Neural progenitor cell (in vitro differentiated cells): Measurements from ENCODE around the gene HIBADH. TPM values are rescaled to one million over a fixed set of nuclear protein-coding genes. Genes with fewer than 3 reads are reported as not detected.

Experiments
- DNase-seq: peaks from one replicate; pipeline ENCODE4 v3.0.0-alpha.2; 2016; ENCODE audit warnings: low spot score
- H2AFZ ChIP-seq: fragments of 200-600 bp; sonication (generic); replicated peaks from 2 replicates; pipeline ENCODE4 v1.6.1; 2016; ENCODE audit warnings: antibody characterized with exemption
- H3F3A ChIP-seq: fragments of 200-600 bp; sonication (generic); 2 replicates; pipeline ENCODE4 v1.6.1; 2016; ENCODE audit warnings: antibody characterized with exemption, low read depth
- H3K27ac ChIP-seq: fragments of 200-600 bp; sonication (generic); 2 replicates; pipeline ENCODE4 v1.5.1; 2016; ENCODE audit warnings: mild to moderate bottlenecking
- H3K27me3 ChIP-seq: fragments of 200-600 bp; sonication (generic); 2 replicates; pipeline ENCODE4 v1.6.1; 2016; ENCODE audit warnings: mild to moderate bottlenecking, moderate library complexity
- H3K36me3 ChIP-seq: fragments of 200-600 bp; sonication (generic); 2 replicates; pipeline ENCODE4 v1.5.1; 2016
- H3K4me1 ChIP-seq: fragments of 200-600 bp; sonication (generic); 2 replicates; pipeline ENCODE4 v1.6.1; 2016; ENCODE audit warnings: mixed run types
- H3K4me2 ChIP-seq: fragments of 200-600 bp; sonication (generic); 2 replicates; pipeline ENCODE4 v1.6.1; 2016
- H3K4me3 ChIP-seq: fragments of 200-600 bp; sonication (generic); 2 replicates; pipeline ENCODE4 v1.5.1; 2016
- H3K79me2 ChIP-seq: fragments of 200-600 bp; sonication (generic); 2 replicates; pipeline ENCODE4 v1.6.1; 2016; ENCODE audit warnings: low read depth
- H3K9ac ChIP-seq: fragments of 200-600 bp; sonication (generic); 2 replicates; pipeline ENCODE4 v1.6.1; 2016
- H3K9me3 ChIP-seq: fragments of 200-600 bp; sonication (generic); 2 replicates; pipeline ENCODE4 v1.5.1; 2016; ENCODE audit warnings: low read depth
- H4K20me1 ChIP-seq: fragments of 200-600 bp; sonication (generic); 2 replicates; pipeline ENCODE4 v1.6.1; 2016; ENCODE audit warnings: low read depth
- H3K27ac Mint-ChIP-seq: 3 replicates; pipeline ENCODE4 v1.8.0; 2021; ENCODE audit warnings: mixed read lengths
- H3K27me3 Mint-ChIP-seq: 2 replicates; pipeline ENCODE4 v1.8.0; 2022; ENCODE audit warnings: low read depth, mild to moderate bottlenecking, inconsistent platforms, moderate library complexity, mixed read lengths; ENCODE audit not compliant: insufficient read depth
- H3K36me3 Mint-ChIP-seq: 3 replicates; pipeline ENCODE4 v1.8.0; 2021; ENCODE audit warnings: mixed read lengths
- H3K4me1 Mint-ChIP-seq: 3 replicates; pipeline ENCODE4 v1.8.0; 2021; ENCODE audit warnings: mixed read lengths
- H3K4me3 Mint-ChIP-seq: 3 replicates; pipeline ENCODE4 v1.8.0; 2021; ENCODE audit warnings: mild to moderate bottlenecking, moderate library complexity, mixed read lengths
- H3K9me3 Mint-ChIP-seq: 3 replicates; pipeline ENCODE4 v1.8.0; 2020; ENCODE audit warnings: mixed read lengths
- EZH2 ChIP-seq: fragments of 200-600 bp; sonication (generic); IDR thresholded peaks from 2 replicates; pipeline ENCODE4 v1.6.1; 2017; ENCODE audit warnings: antibody characterized with exemption, mild to moderate bottlenecking, moderate library complexity
- EZH2phosphoT487 ChIP-seq: fragments of 200-600 bp; sonication (generic); IDR thresholded peaks from 2 replicates; pipeline ENCODE4 v1.6.1; 2017; ENCODE audit warnings: antibody characterized with exemption
- total RNA-seq: library from RNA; depleted of rRNA; stranded (reverse); fragments of >200 nt; gene quantifications from 2 replicates; pipeline ENCODE4 v1.2.3, GENCODE V29; 2015; ENCODE audit warnings: low replicate concordance
- TF ChIP-seq, protein P1 (sequence below): fragments of 200-600 bp; sonication (generic); IDR thresholded peaks from 2 replicates; pipeline ENCODE4 v1.5.1; 2017; ENCODE audit warnings: antibody characterized with exemption, mild to moderate bottlenecking

HIBADH gene
- total RNA-seq, 1 donor from 2014 or later, result 88.6 TPM

DNA sequence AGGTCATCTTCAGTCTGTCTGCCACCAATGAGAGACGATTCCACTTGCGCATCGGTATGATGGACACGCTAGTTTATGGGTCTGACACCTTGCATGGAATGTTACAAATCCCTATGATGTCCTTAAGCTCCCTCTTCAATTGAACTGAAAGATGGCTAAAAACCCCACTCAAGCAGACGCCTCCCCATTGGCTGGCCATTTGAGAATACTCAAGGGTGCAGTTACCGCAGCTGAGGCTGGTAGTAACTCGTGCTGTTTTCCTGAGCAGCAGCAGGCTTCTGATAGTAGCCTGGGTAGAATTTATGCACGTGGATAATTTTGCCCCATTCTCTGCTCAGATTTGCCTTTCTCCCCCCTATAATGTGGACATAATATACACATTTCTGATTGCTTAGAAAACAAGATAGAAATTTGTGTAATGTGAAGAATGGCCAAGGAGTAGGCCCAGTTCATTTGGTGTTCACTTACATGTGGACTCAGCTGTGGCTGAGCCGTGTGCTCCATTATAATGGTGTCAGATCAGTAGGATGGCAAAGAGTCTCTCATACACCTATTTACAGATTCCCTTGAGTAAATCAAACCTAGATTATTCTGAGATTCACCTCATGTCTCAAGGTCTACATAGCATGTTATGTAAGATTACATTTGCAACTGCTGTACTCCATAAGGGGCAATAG, 142.8 kb downstream of the HIBADH start:
- peaks cover 11% of the 10 kb centered on the region for H3K4me1 ChIP-seq
- peaks cover 10% of the 10 kb centered on the region for H3K36me3 Mint-ChIP-seq
- no peak for TF ChIP-seq EZH2phosphoT487
- TF ChIP-seq, protein P1, sequence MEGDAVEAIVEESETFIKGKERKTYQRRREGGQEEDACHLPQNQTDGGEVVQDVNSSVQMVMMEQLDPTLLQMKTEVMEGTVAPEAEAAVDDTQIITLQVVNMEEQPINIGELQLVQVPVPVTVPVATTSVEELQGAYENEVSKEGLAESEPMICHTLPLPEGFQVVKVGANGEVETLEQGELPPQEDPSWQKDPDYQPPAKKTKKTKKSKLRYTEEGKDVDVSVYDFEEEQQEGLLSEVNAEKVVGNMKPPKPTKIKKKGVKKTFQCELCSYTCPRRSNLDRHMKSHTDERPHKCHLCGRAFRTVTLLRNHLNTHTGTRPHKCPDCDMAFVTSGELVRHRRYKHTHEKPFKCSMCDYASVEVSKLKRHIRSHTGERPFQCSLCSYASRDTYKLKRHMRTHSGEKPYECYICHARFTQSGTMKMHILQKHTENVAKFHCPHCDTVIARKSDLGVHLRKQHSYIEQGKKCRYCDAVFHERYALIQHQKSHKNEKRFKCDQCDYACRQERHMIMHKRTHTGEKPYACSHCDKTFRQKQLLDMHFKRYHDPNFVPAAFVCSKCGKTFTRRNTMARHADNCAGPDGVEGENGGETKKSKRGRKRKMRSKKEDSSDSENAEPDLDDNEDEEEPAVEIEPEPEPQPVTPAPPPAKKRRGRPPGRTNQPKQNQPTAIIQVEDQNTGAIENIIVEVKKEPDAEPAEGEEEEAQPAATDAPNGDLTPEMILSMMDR, result no peak
- TF ChIP-seq EZH2, result no peak
- H3K4me1 Mint-ChIP-seq, result peaks cover 4% of the 10 kb centered on the region
- no peak overlapping the region for H3K4me3 Mint-ChIP-seq
- H3K27me3 ChIP-seq, result no peaks in the 10 kb centered on the region
- peaks cover 3% of the 10 kb centered on the region for H3K36me3 ChIP-seq
- peaks cover 5% of the 10 kb centered on the region for H4K20me1 ChIP-seq
- H3K79me2 ChIP-seq, result no peaks in the 10 kb centered on the region
- H2AFZ ChIP-seq, result no peak overlapping the region
- peak; percentile 8 for DNase-seq
- no peak overlapping the region for H3K27ac Mint-ChIP-seq
- H3K4me3 ChIP-seq, result no peak overlapping the region
- no peak overlapping the region for H3K9ac ChIP-seq
- H3F3A ChIP-seq, result peaks cover 8% of the 10 kb centered on the region
- no peak overlapping the region for H3K27ac ChIP-seq
- H3K9me3 Mint-ChIP-seq, result no peaks in the 10 kb centered on the region
- H3K4me2 ChIP-seq, result no peak overlapping the region
- no peaks in the 10 kb centered on the region for H3K9me3 ChIP-seq
- H3K27me3 Mint-ChIP-seq, result peaks cover 4% of the 10 kb centered on the region

DNA sequence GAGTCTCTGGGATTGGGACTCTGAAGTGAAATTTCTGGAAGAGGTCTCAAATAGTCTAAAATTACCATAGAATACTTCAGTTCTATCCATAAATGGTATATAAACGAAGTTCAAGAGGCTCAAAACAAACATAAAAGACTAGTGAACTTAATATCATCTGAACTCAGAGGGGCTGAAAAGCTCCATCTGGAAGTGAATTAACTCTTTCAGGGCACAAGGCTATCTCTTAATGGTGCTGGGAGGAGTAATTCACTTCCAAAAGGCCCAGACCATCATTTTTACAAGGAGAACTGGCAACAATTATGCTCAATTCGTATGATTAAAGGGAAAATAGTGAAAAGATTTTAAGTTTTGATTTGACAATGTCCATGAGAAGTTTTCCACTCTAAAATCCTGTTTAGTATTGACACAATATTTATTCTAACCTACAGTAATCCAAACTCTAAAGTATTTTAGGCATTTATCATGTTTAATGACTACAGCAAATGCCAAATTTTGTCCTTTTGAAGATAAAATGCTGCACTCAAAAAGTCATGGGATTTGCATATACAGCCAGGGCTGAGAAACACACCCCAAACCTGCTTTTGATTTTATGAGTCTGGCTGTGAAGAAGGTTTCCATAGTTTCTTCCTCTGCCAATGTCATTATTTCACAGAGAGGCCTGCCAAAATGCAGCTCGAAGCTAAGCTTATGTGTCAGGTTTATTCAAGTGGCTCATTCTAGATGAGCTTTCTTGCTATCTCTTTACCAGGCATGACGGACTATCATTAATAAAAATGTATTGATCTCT, 143.9 kb downstream of the HIBADH start:
- Mint-ChIP-seq H3K36me3 (peaks cover 6% of the 10 kb centered on the region), H3K27ac (no peak overlapping the region), H3K4me3 (no peak overlapping the region), H3K4me1 (peaks cover 4% of the 10 kb centered on the region), H3K27me3 (peaks cover 4% of the 10 kb centered on the region), H3K9me3 (no peaks in the 10 kb centered on the region)
- Histone ChIP-seq H2AFZ (no peak overlapping the region), H3F3A (peaks cover 8% of the 10 kb centered on the region), H3K9ac (no peak overlapping the region), H4K20me1 (peaks cover 5% of the 10 kb centered on the region), H3K4me1 (peaks cover 11% of the 10 kb centered on the region), H3K4me3 (no peak overlapping the region), H3K9me3 (no peaks in the 10 kb centered on the region), H3K79me2 (no peaks in the 10 kb centered on the region), H3K36me3 (no peaks in the 10 kb centered on the region), H3K4me2 (no peak overlapping the region), H3K27ac (no peak overlapping the region), H3K27me3 (no peaks in the 10 kb centered on the region)
- TF ChIP-seq, protein P1, result no peak
- TF ChIP-seq EZH2, result no peak
- TF ChIP-seq EZH2phosphoT487, result no peak
- DNase-seq, result no peak

DNA sequence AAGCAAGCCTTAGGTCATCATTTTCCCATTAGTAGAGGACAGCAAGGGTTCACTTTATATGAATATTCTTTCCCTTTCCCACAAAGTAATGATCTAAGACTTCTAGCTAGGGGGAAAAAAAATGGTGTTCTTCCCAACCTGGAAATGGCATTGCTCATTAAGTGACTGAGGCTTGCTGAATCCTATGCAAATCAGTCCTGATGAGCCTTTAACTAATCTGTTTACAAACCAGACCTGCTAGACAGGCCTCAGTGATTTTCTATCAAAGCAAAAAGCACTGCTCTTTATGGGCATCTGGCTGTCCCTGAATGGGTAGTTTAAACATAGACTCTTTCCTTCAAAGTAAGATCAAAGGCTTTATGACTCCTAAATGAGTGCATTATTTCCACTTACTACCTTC, 146.3 kb downstream of the HIBADH start:
- peak; percentile 9 for DNase-seq
- Histone ChIP-seq H3K4me3 (no peak overlapping the region), H4K20me1 (peaks cover 5% of the 10 kb centered on the region), H3K4me2 (peak overlapping the region; percentile 27), H3K27me3 (no peaks in the 10 kb centered on the region), H3K36me3 (no peaks in the 10 kb centered on the region), H3K27ac (no peak overlapping the region), H3K9me3 (no peaks in the 10 kb centered on the region), H3K9ac (no peak overlapping the region), H2AFZ (no peak overlapping the region), H3F3A (peaks cover 8% of the 10 kb centered on the region), H3K4me1 (peaks cover 11% of the 10 kb centered on the region), H3K79me2 (no peaks in the 10 kb centered on the region)
- no peak overlapping the region for H3K27ac Mint-ChIP-seq
- no peaks in the 10 kb centered on the region for H3K36me3 Mint-ChIP-seq
- no peak overlapping the region for H3K4me3 Mint-ChIP-seq
- H3K27me3 Mint-ChIP-seq, result peaks cover 4% of the 10 kb centered on the region
- peaks cover 4% of the 10 kb centered on the region for H3K4me1 Mint-ChIP-seq
- TF ChIP-seq, protein P1, result no peak
- TF ChIP-seq EZH2phosphoT487, result no peak
- no peak for TF ChIP-seq EZH2
- H3K9me3 Mint-ChIP-seq, result no peaks in the 10 kb centered on the region
